KMS-11 (cell line): ENCODE results near the gene BRICD5.

Experiments used
- H2AFZ ChIP-seq: fragments of 200-600 bp; sonication (generic); 2 replicates; pipeline ENCODE4 v1.6.1; 2016; ENCODE audit warnings: antibody characterized with exemption, mixed run types, low read depth
- H3K27ac ChIP-seq: fragments of 200-600 bp; sonication (generic); 2 replicates; pipeline ENCODE4 v1.6.1; 2016; ENCODE audit warnings: mild to moderate bottlenecking, mixed run types
- H3K27me3 ChIP-seq: fragments of 200-600 bp; sonication (generic); 2 replicates; pipeline ENCODE4 v1.6.1; 2017; ENCODE audit warnings: mild to moderate bottlenecking, low read depth, mixed run types, moderate library complexity; ENCODE audit not compliant: insufficient read depth
- H3K36me3 ChIP-seq: fragments of 200-600 bp; sonication (generic); 2 replicates; pipeline ENCODE4 v1.6.1; 2017; ENCODE audit warnings: mild to moderate bottlenecking, mixed run types; ENCODE audit not compliant: insufficient read depth
- H3K4me1 ChIP-seq: fragments of 200-600 bp; sonication (generic); 2 replicates; pipeline ENCODE4 v1.6.1; 2016; ENCODE audit warnings: mild to moderate bottlenecking, low read depth, mixed run types; ENCODE audit not compliant: poor library complexity, severe bottlenecking
- H3K4me2 ChIP-seq: fragments of 200-600 bp; sonication (generic); 2 replicates; pipeline ENCODE4 v1.7.0; 2016; ENCODE audit warnings: mild to moderate bottlenecking, mixed run types
- H3K4me3 ChIP-seq: fragments of 200-600 bp; sonication (generic); IDR thresholded peaks from 2 replicates; pipeline ENCODE4 v1.6.1; 2017; ENCODE audit warnings: low read depth, low read length, mixed read lengths; ENCODE audit not compliant: insufficient read depth
- H3K79me2 ChIP-seq: fragments of 200-600 bp; sonication (generic); 2 replicates; pipeline ENCODE4 v1.6.1; 2016; ENCODE audit warnings: low read depth, mixed run types; ENCODE audit not compliant: insufficient read depth
- H3K9ac ChIP-seq: fragments of 200-600 bp; sonication (generic); 2 replicates; pipeline ENCODE4 v1.6.1; 2016; ENCODE audit warnings: mild to moderate bottlenecking, mixed run types
- H4K20me1 ChIP-seq: fragments of 200-600 bp; sonication (generic); 2 replicates; pipeline ENCODE4 v1.6.1; 2016; ENCODE audit warnings: mild to moderate bottlenecking, mixed run types; ENCODE audit not compliant: insufficient read depth
- CTCF ChIP-seq: fragments of 200-600 bp; sonication (generic); conservative IDR thresholded peaks from 2 replicates; pipeline ENCODE4 v1.6.1; 2017; ENCODE audit warnings: low read depth, mild to moderate bottlenecking, antibody characterized with exemption, low read length, moderate library complexity, mixed read lengths

Gene BRICD5

GRCh38 chr16:2216330-2216729, 5.7 kb upstream of the BRICD5 start:
- Histone ChIP-seq H3K4me2 (no peak overlapping the region; the same call in 1 of the 2 replicates), H3K4me1 (peaks cover 14% of the 10 kb centered on the region), H3K36me3 (no peaks in the 10 kb centered on the region), H2AFZ (no peak overlapping the region), H3K4me3 (no peak overlapping the region), H3K27ac (no peak overlapping the region), H3K27me3 (no peaks in the 10 kb centered on the region), H4K20me1 (no peaks in the 10 kb centered on the region), H3K9ac (no peak overlapping the region), H3K79me2 (peaks cover 15% of the 10 kb centered on the region)
- TF ChIP-seq CTCF, result no peak

GRCh38 chr16:2214719-2214968, 4.0 kb upstream of the BRICD5 start, which contains the start of gene PGP:
PGP (minus strand) TSS chr16:2214840; CDS start chr16:2214777, 63 bp downstream.
- Histone ChIP-seq H3K27me3 (no peaks in the 10 kb centered on the region), H3K4me2 (peak within 1 kb of the TSS; percentile 98), H2AFZ (peak within 1 kb of the TSS; percentile 74), H3K4me3 (no peak within 1 kb of the TSS), H3K27ac (peak within 1 kb of the TSS; percentile 79), H3K4me1 (peaks cover 14% of the 10 kb centered on the region), H3K79me2 (peaks cover 15% of the 10 kb centered on the region), H3K9ac (peak within 1 kb of the TSS; percentile 83), H3K36me3 (no peaks in the 10 kb centered on the region), H4K20me1 (no peaks in the 10 kb centered on the region)
- no peak for TF ChIP-seq CTCF

GRCh38 chr16:2213817-2214718, 3.4 kb upstream of the BRICD5 start:
- H3K4me3 ChIP-seq, result no peak overlapping the region
- peak overlapping the region; percentile 57; the same call in 1 of the 2 replicates for H3K9ac ChIP-seq
- peak overlapping the region; percentile 98 for H3K4me2 ChIP-seq
- peaks cover 14% of the 10 kb centered on the region for H3K4me1 ChIP-seq
- H3K79me2 ChIP-seq, result peaks cover 15% of the 10 kb centered on the region
- H3K27ac ChIP-seq, result peak overlapping the region; percentile 44
- no peak overlapping the region for H2AFZ ChIP-seq
- H3K36me3 ChIP-seq, result no peaks in the 10 kb centered on the region
- no peaks in the 10 kb centered on the region for H3K27me3 ChIP-seq
- no peak for TF ChIP-seq CTCF
- H4K20me1 ChIP-seq, result no peaks in the 10 kb centered on the region

- Histone ChIP-seq H3K27me3 (no peaks in the 10 kb centered on the region), H4K20me1 (no peaks in the 10 kb centered on the region), H2AFZ (no peak overlapping the region), H3K4me3 (no peak overlapping the region), H3K4me1 (peaks cover 14% of the 10 kb centered on the region), H3K79me2 (peaks cover 15% of the 10 kb centered on the region), H3K36me3 (no peaks in the 10 kb centered on the region), H3K4me2 (peak overlapping the region; percentile 98), H3K27ac (no peak overlapping the region), H3K9ac (peak overlapping the region; percentile 9; the same call in 1 of the 2 replicates)
- TF ChIP-seq CTCF, result no peak
Measured at GRCh38 chr16:2212362-2213324, 2.0 kb upstream of the BRICD5 start.
